ENCODE data around the gene NECTIN2.
A peak's percentile ranks its signal among the peaks of the same experiment; 100 is the strongest.

The NECTIN2 gene

GRCh38 chr19:44845612-44846454 is at the start of gene NECTIN2:
TSS of gene NECTIN2 (plus strand) at chr19:44846297. CDS start at chr19:44846526, 229 bp downstream.
- peak; percentile 84 for TF ChIP-seq CTCF (IDR thresholded peaks at IDR 0.05; ENCODE audit: insufficient read depth, low read depth, low read length, missing control alignments)
- peak within 1 kb of the TSS; percentile 95 for H3K4me3 ChIP-seq (ENCODE audit: low read length)
- peak; percentile 98 for DNase-seq (ENCODE audit: low read depth)

DNA sequence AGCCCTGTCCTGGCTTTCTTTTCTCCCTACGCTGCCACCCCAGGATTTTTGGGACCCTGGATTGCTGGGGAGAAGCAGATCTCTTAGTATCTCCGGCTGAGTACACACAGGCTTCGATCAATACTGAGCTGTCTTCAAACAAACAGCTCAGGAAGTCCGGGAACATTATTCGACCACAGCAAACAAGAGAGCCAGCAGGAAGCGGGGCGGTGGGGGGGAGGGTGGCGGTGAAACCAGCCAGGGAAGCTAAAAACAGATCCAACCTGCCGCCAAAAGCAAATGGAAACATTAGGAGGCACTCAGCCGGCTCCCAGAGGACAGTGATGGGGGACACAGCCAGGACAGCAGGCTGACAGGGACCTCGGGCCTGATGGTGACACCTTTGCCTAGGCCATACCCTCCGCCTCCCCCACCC is 49.4 kb upstream of the NECTIN2 start:
- no peak for TF ChIP-seq CTCF (IDR thresholded peaks at IDR 0.05; ENCODE audit: insufficient read depth, low read depth, low read length, missing control alignments)
- no peak overlapping the region for H3K4me3 ChIP-seq (ENCODE audit: low read length)
- no peak for DNase-seq (ENCODE audit: low read depth)

- no peak for DNase-seq (ENCODE audit: low read depth)
- TF ChIP-seq CTCF (IDR thresholded peaks at IDR 0.05; ENCODE audit: insufficient read depth, low read depth, low read length, missing control alignments) = no peak
- no peak overlapping the region for H3K4me3 ChIP-seq (ENCODE audit: low read length)
Measured at GRCh38 chr19:44799627-44800346, 46.3 kb upstream of the NECTIN2 start.

DNA sequence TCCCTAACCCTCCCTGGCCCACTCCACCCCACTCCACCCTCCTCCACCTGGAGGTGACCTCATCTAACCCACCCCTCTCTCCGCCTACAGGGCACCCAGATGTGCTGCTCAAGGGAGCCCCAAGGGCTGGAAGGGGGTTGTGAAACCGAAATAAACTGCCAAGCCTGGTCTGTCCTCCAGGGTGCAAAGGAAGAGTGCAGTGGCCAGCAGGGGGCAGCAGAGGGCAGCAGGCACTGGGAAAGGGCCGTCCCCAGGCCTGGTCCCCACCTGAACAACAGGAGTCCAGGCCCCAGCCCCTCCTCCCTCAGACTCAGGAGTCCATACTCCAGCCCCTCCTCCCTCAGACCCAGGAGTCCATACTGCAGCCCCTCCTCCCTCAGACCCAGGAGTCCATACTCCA is 45.6 kb upstream of the NECTIN2 start:
- DNase-seq (ENCODE audit: low read depth) = peak; percentile 78
- no peak overlapping the region for H3K4me3 ChIP-seq (ENCODE audit: low read length)
- peak; percentile 92 for TF ChIP-seq CTCF (IDR thresholded peaks at IDR 0.05; ENCODE audit: insufficient read depth, low read depth, low read length, missing control alignments)

DNA sequence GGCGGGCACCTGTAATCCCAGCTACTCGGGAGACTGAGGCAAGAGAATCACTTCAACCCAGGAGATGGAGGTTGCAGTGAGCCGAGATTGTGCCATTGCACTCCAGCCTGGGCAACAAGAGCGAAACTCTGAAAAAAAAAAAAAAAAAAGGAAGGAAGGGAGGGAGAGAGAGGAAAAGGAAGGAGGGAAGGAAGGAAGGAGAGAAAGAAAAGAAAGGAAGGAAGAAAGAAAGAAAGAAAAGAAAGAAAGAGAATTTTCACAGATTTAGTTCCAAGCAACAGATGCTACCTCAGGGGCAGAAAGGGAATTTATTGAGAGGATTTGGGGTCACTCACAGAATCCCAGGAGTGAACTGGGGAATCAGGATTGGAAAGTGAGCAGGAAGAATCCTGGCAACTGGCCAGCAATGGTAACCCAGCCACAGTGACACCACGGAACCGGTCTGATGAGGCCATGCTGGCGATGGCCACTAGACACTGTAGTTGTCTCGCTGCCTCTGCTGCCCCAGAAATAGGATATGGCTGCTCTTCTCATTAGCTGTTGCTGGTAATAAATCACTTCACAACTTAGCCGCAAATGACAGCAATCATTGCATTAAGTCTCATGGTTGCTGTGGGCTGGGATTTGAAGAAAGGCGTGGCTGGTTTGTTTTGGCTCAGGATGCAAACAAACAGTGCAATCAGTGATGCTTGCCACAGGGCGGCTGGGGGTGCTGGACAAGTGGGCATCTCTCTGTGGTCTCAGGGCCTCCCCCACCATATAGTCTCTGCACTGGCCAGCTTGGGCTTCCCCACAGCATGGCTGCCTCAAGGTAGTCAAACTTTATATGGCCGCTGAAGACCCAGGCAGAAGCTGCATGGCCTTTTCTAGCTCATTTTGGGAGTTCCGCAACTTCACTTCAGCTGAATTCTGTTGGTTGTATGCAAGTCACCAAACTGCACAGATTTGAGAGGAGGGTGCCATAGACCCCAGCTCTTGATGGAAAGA is 42.4 kb upstream of the NECTIN2 start:
- H3K4me3 ChIP-seq (ENCODE audit: low read length) = no peak overlapping the region
- peak; percentile 23 for DNase-seq (ENCODE audit: low read depth)
- no peak for TF ChIP-seq CTCF (IDR thresholded peaks at IDR 0.05; ENCODE audit: insufficient read depth, low read depth, low read length, missing control alignments)

DNA sequence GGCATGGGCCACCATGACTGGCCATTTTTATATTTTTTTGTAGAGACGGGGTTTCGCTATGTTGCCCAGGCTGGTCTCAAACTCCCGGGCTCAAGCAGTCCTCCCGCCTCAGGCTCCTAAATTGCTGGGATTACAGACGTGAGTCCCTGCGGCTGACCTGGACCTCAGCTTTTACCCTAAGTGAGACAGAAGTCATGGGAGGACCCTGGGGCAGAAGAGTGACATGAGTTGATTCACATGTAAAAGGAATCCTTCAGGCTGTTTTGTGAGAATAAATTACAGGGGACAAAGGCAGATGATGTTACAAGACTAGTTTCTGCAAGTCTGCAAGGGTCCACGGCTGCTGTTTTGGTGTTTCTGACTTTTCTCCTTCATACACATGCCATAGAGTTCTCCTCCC is 39.8 kb upstream of the NECTIN2 start:
- DNase-seq (ENCODE audit: low read depth) = peak; percentile 26
- TF ChIP-seq CTCF (IDR thresholded peaks at IDR 0.05; ENCODE audit: insufficient read depth, low read depth, low read length, missing control alignments) = no peak
- no peak overlapping the region for H3K4me3 ChIP-seq (ENCODE audit: low read length)
